ENCODE results near the gene MYNN.

Gene MYNN

GRCh38 chr3:169780742-169781141 is 7.5 kb downstream of the MYNN start:
- DNase-seq: no peak

GRCh38 chr3:169781209-169781855 is 8.1 kb downstream of the MYNN start:
- DNase-seq: no peak

GRCh38 chr3:169787120-169787519 is 13.9 kb downstream of the MYNN start:
- DNase-seq: no peak

DNA sequence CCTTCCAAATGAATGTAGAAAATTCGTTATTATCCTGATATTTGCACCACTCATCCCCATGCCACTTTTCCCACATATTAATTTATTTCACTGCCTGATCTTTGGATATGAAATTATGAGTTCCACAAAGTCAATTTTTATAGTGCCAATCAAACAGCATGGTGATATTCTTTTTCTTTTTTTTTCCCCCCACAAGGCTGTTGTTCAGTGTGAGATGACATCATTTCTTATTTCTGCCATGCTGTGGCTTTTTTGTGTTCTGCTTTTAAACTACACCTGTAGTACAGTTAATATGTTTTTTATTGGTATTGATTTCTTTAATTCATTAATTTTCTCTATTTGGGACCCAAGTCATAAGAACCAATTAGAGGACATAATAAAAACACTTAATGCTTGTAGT is 14.6 kb downstream of the MYNN start:
- no peak for DNase-seq

DNA sequence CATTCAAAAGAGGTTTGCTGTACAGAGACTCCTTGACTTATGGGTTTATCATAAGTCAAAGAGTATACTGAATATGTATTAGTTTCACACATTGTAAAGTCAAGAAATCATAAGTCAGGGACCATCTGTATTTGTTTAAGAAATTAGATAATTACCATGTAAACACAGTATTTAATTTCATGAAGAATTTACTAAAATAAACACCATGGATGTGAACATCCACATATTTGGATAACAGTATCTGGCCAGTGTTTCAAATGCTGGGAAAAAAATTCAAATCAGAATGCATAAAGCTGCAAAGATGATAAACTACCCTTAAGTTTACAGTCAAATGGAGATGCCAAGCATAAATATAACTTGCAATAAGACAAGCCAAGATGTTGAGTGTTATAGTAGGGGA is 17.0 kb downstream of the MYNN start:
- DNase-seq: no peak

GRCh38 chr3:169790687-169791429 is 17.7 kb downstream of the MYNN start:
- DNase-seq: no peak

GRCh38 chr3:169792359-169792758 is 19.2 kb downstream of the MYNN start:
- no peak for DNase-seq

DNA sequence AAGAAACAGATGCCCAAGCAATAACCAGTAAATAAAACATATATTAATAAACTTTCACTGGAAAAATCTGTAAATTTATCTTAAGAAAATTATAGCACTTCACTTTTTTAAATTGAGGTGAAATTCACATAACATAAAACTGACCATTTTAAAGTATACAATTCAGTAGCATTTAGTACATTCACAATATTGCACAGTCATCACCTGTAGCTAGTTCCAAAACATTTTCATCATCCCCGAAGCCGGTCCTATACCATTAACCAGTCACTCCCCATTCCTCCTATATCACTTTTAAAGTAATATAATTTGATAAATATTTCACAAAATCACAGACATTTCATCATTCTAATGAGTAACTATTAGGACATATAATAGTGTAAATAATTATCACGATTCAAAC is 31.5 kb downstream of the MYNN start:
- DNase-seq: no peak

GRCh38 chr3:169809230-169809795 is 36.1 kb downstream of the MYNN start:
- DNase-seq: no peak

- DNase-seq: peak; percentile 55
Measured at GRCh38 chr3:169811631-169812331, 38.6 kb downstream of the MYNN start.

- peak; percentile 83 for DNase-seq
Measured at GRCh38 chr3:169812332-169813235, 39.4 kb downstream of the MYNN start, which contains the start of the genes LRRC34 and LRRIQ4. LRRC34 (minus strand) TSS chr3:169812904; CDS start chr3:169812548, 356 bp downstream. LRRIQ4 (plus strand) TSS chr3:169812870; CDS start chr3:169821922, 9,052 bp downstream.

GRCh38 chr3:169813278-169813677 is 40.1 kb downstream of the MYNN start:
- DNase-seq: no peak

GRCh38 chr3:169813757-169814517 is 40.7 kb downstream of the MYNN start:
- peak; percentile 25 for DNase-seq

GRCh38 chr3:169815590-169816150 is 42.5 kb downstream of the MYNN start:
- no peak for DNase-seq

DNA sequence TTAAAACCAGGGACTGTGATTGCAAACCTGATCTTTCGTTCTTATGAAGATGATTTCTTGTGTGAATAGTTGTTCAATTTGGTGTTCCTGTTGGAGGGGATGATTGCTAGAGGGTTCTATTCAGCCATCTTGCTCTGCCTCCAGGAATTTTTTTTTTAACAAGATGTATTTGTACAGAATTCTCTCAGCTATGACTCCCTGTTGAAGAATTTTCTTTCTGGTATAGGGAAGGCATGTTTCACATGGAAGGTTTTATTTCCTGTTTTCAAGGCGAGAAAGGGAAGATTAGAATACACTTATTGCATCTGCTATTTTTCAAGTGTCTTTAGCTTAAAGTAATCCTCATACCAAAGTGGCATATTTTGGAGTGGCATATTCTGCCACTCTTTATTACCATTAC is 45.1 kb downstream of the MYNN start:
- DNase-seq: no peak

DNA sequence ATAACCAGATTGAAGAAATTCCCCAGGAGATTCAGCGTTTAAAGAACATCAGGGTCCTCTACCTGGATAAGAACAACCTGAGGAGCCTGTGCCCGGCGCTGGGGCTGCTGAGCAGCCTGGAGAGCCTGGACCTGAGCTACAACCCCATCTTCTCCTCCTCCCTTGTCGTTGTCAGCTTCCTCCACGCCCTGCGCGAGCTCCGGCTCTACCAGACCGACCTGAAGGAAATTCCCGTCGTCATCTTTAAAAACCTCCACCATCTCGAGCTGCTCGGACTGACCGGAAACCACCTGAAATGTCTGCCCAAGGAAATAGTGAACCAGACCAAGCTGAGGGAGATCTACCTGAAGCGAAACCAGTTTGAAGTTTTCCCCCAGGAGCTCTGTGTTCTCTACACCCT is 48.9 kb downstream of the MYNN start:
- no peak for DNase-seq

GRCh38 chr3:169822540-169822939 is 49.3 kb downstream of the MYNN start:
- DNase-seq: no peak

- no peak for DNase-seq
Measured at GRCh38 chr3:169822983-169823382, 49.8 kb downstream of the MYNN start.

GRCh38 chr3:169825316-169825715 is 52.1 kb downstream of the MYNN start:
- DNase-seq: no peak

DNA sequence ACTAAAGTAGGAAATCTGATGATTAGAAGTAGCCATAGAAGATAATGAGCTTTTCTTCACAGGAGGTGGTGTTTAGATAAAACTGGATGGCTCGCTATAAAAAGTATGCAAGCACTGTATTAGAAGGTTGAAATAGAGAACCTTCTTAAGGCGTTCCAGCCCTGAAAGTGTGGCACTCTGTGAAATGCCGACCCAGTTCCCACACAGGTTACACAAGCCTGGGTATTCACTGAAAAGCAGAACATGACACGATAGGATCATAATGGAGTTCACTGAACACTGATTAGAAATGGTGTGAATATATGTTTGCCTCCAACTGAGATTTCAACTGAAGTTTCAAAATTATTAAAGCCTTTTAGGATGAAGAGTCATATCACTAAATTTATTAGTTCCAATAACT is 54.5 kb downstream of the MYNN start:
- DNase-seq: no peak

DNA sequence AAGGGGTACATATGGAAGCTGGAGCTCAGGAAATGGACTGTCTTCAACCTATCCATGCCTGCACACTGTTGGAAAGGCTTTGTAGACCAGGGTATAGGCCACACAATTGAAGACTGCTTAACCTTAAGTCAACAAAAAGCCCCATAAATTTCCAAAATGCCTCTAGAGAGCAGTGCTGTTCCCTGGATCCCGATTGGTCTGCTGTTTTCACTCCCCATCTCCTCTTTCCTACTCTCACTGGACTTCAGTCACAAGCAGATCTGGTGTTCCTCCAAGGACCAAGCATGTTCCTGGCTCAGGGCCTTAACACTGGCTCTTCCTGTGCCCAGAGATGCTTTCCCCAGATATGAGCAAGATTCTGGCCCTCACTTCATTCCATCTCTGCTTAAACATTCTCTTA is 62.3 kb downstream of the MYNN start:
- DNase-seq: no peak

Measured in femur (tissue), 1 donor.